Anterior cingulate cortex (tissue), 58 donors: ENCODE results near the gene ZNF467.

Source experiments
- DNase-seq, 58 donors: peaks; one replicate each; lab custom pipeline; 2025; lab: John Stamatoyannopoulos, UW

ZNF467 gene

DNA sequence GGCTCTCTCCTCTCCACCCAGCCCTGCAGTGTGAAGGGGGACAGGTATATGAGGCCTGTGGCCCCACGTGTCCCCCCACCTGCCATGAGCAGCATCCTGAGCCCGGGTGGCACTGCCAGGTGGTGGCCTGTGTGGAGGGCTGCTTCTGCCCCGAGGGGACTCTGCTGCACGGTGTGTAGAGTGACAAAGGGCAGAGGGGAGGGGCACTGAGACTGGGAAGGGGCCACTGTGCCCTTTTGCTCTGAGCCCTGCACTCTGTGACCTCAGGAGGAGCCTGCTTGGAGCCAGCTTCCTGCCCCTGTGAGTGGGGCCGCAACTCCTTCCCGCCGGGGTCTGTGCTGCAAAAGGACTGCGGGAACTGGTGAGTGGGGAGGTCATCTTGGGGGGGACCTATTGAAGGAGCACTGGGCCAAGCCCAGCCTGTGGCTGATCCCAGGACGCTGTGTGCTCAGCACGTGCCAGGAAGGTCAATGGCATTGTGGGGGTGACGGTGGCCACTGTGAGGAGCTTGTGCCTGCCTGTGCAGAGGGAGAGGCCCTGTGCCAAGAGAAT is 15.0 kb upstream of the ZNF467 start:
- no peak for DNase-seq

DNA sequence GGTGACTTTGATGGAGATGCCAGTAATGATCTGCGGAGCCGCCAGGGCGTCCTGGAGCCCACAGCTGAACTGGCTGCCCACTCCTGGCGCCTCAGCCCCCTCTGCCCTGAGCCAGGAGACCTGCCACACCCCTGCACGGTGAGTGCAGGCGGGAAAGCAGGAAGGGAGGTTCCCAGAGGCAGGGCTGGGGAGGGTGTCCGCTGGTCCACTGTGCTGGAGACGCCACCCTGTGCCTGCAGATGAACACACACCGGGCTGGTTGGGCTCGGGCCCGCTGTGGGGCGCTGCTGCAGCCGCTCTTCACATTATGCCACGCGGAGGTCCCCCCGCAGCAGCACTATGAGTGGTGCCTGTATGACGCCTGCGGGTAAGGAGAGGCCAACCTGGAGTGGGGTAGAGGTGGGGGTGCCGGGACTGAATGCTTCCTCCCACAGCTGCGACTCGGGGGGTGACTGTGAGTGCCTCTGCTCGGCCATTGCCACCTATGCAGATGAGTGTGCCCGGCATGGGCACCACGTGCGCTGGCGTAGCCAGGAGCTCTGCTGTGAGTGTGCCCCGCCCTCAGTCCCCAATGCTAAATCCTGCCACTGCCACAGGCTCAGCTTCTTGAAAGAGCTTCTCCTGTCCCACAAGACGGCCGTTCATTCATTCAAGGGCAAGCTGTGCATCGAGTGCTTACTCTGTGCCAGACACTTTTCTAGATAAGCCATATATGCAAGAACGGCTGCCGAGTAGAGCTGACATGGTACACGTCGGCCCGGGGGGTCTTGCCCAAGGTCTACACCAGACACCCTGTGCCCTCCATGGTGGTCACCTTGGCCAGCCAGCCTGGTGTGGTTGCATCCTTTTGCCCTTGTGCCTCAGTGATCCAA is 14.3 kb upstream of the ZNF467 start:
- DNase-seq, result peak in 1 of 58 donors; percentile 5

DNA sequence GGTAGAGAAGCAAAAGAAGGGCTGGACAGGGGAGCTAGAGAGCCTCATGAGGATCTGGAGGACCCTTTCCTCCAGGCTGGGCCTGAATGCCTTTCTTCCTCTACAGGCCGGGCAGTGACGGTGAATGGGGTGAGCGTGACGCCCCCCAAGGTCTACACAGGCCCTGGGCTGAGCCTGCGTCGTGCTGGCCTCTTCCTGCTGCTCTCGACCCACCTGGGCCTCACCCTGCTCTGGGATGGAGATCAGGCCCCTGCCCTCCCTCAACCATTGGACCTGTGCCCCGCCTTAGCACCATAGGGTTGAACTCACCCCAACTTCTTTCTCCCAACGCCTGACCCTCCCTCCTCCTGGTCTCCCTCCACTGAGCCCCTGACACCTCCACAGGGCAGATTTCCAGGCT is 12.6 kb upstream of the ZNF467 start:
- DNase-seq, result no peak

DNA sequence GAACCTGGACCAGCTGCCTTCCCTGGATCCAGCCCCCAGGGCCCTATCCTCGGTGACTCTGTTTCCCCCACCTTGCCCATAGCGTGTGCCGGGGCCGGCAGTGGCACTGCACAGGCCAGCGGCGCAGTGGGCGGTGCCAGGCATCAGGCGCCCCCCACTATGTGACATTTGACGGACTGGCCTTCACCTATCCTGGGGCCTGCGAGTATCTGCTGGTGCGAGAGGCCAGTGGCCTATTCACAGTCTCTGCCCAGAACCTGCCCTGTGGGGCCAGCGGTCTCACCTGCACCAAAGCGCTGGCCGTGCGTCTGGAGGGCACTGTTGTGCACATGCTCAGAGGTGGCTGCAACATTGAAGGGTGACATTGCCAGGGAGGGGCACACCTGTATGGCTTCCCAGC is 12.0 kb upstream of the ZNF467 start:
- no peak for DNase-seq

DNA sequence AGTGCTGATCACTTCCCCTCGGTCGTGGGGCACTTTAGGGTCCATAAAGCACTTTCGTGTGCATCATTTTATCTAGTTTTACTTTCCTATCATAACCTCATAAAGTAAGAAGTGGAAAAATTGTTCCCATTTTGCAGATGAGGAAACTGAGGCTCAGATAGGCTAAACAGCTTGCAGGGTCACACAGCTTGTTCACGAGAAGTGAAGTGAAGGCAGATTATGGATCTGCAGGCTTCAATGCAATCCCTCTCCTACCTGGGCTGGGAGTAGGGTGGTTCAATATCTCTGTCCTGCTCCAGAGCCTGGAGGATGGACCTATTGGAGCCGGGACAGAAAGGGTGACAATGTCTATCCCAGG is 10.8 kb upstream of the ZNF467 start:
- DNase-seq, result no peak

DNA sequence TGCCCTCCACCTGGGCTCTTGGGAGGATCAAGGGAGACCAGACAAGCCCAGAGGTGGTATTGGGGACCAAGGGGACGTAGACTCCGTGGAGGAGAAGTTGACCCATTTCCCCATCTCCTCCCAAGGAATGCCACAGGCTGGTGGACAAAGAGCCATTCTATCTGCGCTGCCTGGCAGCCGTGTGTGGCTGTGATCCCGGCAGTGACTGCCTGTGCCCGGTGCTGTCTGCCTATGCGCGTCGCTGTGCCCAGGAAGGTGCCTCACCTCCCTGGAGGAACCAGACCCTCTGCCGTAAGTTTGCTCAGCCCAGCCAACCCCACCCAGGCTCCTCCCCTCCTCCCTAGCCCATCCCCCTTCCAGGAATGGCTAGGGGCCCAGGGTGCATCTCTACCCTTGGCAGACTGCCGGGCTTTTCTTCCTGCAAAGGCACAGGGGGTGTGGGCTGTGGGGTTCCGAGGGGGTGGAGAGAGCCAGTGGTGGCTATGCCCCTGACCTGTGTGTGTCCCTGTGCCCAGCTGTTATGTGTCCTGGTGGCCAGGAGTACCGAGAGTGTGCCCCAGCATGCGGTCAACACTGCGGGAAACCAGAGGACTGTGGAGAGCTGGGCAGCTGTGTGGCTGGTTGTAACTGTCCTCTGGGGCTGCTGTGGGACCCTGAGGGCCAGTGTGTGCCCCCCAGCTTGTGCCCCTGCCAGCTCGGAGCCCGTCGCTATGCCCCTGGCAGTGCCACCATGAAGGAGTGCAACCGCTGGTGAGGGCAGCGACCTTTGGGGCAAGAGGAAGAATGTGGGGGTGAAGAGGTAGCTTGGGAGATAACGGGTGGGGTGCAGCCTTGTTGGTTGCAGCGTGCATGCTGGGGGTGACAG is 10.2 kb upstream of the ZNF467 start:
- DNase-seq, result peak in 41 of 58 donors; percentile 6 to 81 (median 49)

DNA sequence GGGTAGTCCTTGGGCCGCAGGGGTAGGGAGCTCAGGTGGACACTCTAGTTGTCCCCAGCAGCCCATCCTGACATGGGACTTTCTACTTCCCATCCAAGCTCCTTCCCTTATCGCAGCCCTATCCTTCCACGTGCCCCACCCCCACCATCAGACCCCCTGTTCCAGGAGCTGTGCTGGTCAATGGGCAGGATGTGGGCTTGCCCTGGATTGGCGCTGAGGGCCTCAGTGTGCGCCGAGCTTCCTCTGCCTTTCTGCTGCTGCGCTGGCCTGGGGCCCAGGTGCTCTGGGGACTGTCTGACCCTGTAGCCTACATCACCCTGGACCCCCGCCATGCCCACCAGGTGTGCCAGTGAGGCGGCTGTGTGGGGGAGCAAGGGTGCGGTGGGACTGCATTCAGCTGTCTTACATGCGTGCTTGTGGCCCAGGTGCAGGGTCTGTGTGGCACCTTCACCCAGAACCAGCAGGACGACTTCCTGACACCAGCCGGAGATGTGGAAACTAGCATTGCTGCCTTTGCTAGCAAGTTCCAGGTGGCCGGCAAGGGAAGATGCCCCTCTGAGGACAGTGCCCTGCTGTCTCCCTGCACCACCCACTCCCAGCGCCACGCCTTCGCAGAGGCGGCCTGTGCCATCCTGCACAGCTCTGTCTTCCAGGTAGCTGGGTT is 9.4 kb upstream of the ZNF467 start:
- no peak for DNase-seq

DNA sequence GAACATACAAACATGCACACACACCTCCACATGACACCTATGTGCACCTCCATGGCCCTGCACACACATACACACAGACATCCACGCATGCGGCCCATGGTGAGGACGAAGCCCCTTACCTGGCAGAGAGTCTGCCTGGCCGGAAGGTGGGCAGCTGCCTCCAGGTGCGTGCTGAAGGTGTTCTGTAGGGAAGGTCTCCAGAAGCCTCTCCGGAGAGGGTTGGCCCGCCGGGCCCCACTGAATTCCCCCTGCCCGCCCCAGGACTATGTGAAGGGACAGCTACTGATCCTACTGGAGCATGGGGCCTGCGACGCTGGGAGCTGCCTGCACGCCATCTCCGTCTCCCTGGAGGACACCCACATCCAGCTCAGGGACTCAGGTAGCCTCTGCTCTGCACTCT is 8.5 kb upstream of the ZNF467 start:
- DNase-seq, result no peak

DNA sequence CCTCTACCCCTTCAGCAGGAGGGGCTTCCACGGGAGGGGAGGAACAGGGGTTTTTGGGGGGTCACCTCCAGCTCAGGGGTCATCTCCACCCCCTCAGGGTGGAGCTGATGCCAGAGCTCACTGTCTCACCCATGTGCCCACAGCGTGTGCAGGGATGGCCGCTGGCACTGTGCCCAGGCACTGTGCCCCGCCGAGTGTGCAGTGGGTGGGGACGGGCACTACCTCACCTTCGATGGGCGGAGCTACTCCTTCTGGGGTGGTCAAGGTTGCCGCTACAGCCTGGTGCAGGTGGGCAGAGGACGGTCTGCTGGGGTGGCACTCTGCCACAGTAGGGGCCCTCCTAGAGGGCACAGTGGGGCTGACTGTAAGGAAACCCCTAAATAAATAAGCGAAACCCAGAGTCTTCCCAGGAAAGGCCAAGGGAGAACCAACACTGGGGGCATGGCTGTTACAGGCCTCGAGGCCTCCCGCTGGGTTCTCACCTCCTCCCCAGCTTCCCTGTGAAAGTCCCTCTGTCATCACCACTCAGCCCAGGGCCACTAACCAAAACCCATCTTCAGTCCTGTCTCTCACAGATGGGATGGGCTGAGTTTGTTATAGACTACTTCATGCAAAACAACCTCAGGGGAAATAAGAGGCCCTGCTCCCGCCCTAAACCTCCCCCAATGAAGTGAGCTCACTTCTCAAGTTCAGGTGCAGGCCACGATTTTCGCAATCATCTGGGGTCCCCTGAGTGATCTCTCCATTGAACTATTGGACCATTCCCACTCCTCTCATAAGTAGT is 7.4 kb upstream of the ZNF467 start:
- no peak for DNase-seq

DNA sequence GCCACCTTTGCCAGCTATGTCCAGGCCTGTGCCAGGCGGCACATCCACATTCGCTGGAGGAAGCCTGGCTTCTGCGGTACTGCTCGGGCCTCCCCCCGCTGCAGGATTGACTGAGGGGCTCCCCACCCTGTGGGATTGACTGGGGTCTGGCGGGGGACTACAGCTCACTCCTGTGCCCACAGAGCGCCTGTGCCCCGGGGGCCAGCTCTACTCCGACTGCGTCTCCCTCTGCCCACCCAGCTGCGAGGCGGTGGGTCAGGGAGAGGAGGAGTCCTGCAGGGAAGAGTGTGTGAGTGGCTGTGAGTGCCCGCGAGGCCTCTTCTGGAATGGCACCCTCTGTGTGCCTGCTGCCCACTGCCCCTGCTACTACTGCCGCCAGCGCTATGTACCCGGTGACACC is 6.7 kb upstream of the ZNF467 start:
- DNase-seq, result no peak

DNA sequence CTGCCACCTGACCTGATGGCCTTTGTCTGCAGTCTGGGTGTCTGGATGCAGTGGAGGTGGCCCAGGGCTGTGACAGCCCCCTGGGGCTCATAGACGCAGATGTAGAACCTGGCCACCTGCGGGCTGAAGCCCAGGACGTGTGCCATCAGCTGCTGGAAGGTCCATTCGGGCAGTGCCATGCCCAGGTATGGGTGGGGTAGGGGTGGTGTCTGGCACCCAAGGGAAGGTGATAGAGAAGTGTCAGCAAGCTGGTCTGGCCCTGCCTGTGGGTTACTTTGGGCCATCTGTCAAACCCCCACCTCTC is 6.1 kb upstream of the ZNF467 start:
- DNase-seq, result no peak

DNA sequence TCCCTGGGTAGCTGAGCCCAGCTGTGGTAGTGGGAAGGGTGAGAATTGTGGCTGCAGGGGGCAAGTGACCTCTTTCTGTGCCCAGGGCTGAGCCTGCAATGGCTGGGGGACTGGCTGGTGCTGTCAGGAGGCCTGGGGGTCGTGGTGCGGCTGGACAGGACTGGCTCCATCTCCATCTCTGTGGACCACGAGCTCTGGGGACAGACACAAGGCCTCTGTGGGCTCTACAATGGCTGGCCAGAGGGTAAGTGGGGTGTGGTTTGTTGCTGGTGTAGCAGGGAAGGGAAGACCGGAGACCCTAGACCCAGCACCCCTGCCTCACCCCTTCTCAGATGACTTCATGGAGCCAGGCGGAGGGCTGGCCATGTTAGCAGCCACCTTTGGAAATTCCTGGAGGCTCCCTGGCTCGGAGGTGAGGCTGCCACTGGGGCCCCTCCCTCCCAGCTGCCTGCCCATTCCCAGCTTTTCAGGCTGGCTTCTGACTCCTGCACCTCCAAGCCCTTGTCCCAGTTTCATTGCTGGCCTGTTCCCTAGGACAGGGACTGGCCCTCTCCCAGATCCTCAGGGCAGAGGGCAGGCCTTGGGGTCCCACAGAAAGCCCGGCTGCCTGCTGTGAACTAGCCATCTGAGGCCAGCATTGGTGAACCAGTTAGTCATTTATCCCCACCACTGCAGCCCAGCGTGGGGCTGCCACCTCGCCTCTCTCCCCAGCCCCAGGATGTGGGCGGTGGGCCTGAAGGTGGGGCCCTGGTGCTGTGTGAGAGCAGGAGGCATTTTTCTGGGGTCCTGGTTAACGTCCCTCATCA is 5.5 kb upstream of the ZNF467 start:
- no peak for DNase-seq

DNA sequence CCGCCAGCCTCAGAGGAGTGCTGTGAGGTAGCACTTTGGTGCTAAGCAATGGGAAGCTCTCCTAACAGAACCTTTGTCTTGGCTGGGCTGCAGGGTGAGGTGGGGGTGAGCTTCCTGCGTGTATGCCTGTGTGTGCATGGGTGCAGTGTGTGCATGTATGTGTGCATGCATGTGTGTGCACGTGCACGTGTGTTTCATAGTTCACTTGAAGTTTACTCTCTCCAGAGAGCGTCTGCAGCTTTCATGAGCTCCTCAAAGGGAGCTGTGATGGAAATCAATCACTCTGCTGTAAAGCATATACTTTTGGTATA is 4.9 kb upstream of the ZNF467 start:
- no peak for DNase-seq

DNA sequence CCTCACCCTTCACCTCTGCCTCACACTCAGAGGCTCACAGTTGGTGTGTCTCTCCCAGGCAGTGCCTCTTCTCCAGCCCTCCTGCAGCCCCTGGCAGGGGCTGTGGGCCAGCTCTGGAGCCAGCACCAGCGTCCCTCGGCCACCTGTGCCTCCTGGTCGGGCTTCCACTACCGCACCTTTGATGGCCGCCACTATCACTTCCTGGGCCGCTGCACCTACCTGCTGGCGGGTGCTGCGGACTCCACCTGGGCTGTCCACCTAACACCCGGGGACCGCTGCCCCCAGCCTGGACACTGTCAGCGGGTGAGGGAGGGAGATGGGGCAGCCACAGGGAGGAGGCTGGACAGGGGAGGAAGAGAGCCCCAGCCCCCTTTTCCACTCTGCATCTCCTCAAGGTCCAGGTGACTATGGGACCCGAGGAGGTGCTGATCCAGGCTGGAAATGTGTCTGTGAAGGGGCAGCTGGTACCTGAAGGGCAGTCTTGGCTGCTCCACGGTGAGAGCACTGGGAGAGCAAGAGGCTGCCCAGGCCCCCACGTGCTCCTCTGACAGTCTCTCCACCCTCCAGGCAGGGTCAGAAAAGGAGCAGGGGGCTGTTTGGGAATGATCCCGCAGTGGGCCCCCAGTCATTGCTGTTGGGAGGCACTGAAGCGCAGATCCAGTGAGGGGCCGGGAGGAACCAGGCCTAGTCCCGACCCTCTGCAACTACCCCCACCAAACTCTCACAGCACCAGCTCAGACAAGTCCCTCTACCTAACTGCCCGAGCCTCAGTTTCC is 4.4 kb upstream of the ZNF467 start:
- DNase-seq, result no peak

DNA sequence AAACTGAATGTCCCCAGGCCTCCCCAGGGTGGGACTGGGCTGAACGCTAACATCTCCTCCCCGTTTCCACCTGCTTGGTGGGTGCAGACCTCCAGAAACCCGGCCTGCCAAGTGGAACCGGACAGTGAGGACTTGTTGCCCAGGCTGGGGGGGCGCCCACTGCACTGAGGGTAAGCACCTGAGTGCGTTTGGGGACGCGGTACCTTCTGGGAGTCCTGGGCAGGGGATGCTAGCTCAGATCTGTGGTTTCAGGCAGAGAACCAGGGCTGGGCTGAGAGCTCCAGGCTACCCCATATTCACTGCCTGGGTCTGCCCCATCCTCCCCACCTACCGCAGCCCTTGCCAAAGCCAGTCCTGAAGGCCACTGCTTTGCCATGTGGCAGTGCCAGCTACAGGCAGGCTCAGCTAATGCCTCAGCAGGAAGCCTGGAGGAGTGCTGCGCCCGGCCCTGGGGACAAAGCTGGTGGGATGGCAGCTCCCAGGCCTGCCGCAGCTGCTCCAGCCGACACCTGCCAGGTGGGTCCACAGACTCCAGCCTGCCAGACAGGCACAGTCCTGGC is 3.5 kb upstream of the ZNF467 start:
- no peak for DNase-seq

DNA sequence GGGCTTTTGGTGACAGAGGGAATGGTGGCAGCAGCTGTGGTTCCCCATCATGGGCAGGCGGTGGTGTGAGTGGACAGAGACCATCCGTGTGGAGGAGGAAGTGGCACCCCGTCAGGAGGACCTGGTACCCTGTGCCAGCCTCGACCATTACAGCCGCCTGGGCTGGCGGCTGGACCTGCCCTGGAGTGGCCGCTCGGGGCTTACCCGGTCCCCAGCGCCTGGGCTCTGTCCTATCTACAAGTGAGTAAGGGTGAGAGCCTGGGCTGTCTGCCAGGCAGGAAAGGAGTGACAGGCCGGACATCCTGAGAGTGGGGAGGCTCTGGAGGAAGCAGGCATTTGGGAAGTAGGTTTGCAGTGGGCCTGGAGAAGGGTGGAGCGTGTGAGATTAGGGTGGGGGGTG is 2.9 kb upstream of the ZNF467 start:
- DNase-seq, result peak in 5 of 58 donors; percentile 10 to 29 (median 24)

DNA sequence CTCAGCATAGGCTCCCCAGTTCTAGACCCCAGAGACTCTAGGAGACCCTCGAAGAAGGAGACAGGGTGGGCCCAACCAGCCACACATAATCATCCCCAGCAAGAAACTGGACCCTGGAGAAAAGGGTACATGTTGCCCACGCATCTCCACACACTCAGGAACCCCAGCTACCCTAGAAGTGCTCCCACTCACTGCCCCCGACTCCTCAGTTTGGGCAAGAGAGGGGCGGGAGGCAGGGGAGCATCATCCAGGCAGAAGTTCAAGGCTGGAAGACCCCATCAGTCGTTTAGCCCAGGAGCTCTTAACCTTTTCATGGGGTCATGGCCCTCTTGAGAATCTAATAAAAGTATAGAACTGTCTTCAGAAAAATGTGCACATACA is 1.8 kb upstream of the ZNF467 start:
- no peak for DNase-seq
